Measurements from ENCODE around the gene RADIL.

- no peak for TF ChIP-seq CTCF (IDR thresholded peaks at IDR 0.05)
- no peak for TF ChIP-seq EZH2 (IDR thresholded peaks at IDR 0.05; ENCODE audit: borderline replicate concordance, insufficient read depth, low read depth, low read length, poor library complexity, severe bottlenecking)
These were observed 120.3 kb downstream of the RADIL start for GRCh38 chr7:4763091-4763793.
